ENCODE measurements around the gene RSRC1.

RSRC1 gene

GRCh38 chr3:158368271-158368670 lies 258.4 kb downstream of the RSRC1 start:
- TF ChIP-seq REST (IDR thresholded peaks at IDR 0.05; ENCODE audit: low read depth), result no peak
- TF ChIP-seq CEBPB (IDR thresholded peaks at IDR 0.05), result no peak
- TF ChIP-seq TAF1 (IDR thresholded peaks at IDR 0.05; ENCODE audit: low read depth), result no peak
- TF ChIP-seq EP300 (IDR thresholded peaks at IDR 0.05; ENCODE audit: borderline replicate concordance), result no peak
- TF ChIP-seq ZBTB7A (IDR thresholded peaks at IDR 0.05; ENCODE audit: low read depth), result no peak

DNA sequence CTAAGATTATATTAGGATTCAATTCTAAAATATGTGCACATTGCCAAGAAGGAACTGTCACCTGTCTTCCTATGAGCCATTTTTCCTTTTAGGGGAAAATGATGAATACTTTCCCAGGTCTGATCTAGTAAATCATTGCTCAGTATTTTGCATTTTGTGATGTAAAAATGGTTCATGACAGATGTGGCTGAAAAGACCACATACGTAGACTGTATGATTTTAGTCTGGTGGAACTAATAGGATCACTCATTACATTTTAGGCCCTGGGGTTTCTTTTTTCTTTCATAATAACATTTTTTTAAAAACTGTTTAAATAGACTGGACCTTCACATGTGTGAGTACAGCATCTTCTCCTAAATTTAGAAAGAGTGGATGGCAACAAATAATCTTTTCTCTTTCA lies 259.4 kb downstream of the RSRC1 start:
- TF ChIP-seq RAD21 (IDR thresholded peaks at IDR 0.05; ENCODE audit: low read depth) (no peak), FOXM1 (IDR thresholded peaks at IDR 0.05; ENCODE audit: borderline replicate concordance, low read depth) (no peak), NFIC (IDR thresholded peaks at IDR 0.05) (no peak), EP300 (IDR thresholded peaks at IDR 0.05; ENCODE audit: borderline replicate concordance) (no peak)

GRCh38 chr3:158379517-158379916 lies 269.6 kb downstream of the RSRC1 start:
- TF ChIP-seq EP300 (IDR thresholded peaks at IDR 0.05; ENCODE audit: borderline replicate concordance) (no peak), REST (IDR thresholded peaks at IDR 0.05; ENCODE audit: low read depth) (no peak), YY1 (IDR thresholded peaks at IDR 0.05; ENCODE audit: low read depth) (no peak), RAD21 (IDR thresholded peaks at IDR 0.05; ENCODE audit: low read depth) (no peak), TEAD4 (IDR thresholded peaks at IDR 0.05) (no peak), EGR1 (IDR thresholded peaks at IDR 0.05) (no peak), CEBPB (IDR thresholded peaks at IDR 0.05) (no peak), FOXM1 (IDR thresholded peaks at IDR 0.05; ENCODE audit: borderline replicate concordance, low read depth) (no peak)

DNA sequence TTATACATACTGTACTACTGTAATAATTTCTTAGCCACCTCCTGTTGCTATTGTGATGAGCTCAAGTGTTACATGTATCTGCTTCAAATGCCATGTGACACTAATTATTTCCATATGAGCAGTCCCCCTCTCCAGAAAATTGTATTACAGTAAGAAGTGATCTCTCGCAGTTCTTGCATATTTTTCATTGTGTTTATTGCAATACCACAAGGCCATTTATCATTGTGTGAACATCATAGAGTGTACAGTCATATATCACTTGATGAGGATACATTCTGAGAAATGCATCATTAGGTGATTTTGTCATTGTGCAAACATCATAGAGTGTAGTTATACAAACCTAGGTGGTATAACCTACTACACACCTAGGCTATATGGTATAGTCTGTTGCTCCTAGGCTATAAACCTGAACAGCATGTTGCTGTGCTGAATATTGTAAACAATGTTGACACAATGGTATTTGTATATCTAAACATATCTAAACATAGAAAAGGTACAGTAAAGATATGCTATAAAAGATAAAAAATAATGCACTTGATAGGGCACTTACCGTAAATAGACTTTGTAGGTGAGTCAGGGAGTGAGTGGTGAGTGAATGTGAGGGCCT lies 271.5 kb downstream of the RSRC1 start:
- TF ChIP-seq REST (IDR thresholded peaks at IDR 0.05; ENCODE audit: low read depth) (no peak), TCF12 (IDR thresholded peaks at IDR 0.05; ENCODE audit: low read depth) (no peak), EP300 (IDR thresholded peaks at IDR 0.05; ENCODE audit: borderline replicate concordance) (no peak), TEAD4 (IDR thresholded peaks at IDR 0.05) (no peak), EGR1 (IDR thresholded peaks at IDR 0.05) (no peak), CEBPB (IDR thresholded peaks at IDR 0.05) (no peak), YY1 (IDR thresholded peaks at IDR 0.05; ENCODE audit: low read depth) (no peak), FOXM1 (IDR thresholded peaks at IDR 0.05; ENCODE audit: borderline replicate concordance, low read depth) (no peak), CREB1 (IDR thresholded peaks at IDR 0.05; ENCODE audit: low read depth) (no peak), NFIC (IDR thresholded peaks at IDR 0.05) (no peak), ZBTB7A (IDR thresholded peaks at IDR 0.05; ENCODE audit: low read depth) (no peak), TAF1 (IDR thresholded peaks at IDR 0.05; ENCODE audit: low read depth) (no peak), RAD21 (IDR thresholded peaks at IDR 0.05; ENCODE audit: low read depth) (no peak)
- TF ChIP-seq, protein P1, sequence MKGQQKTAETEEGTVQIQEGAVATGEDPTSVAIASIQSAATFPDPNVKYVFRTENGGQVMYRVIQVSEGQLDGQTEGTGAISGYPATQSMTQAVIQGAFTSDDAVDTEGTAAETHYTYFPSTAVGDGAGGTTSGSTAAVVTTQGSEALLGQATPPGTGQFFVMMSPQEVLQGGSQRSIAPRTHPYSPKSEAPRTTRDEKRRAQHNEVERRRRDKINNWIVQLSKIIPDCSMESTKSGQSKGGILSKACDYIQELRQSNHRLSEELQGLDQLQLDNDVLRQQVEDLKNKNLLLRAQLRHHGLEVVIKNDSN (IDR thresholded peaks at IDR 0.05), result no peak
- TF ChIP-seq, protein P2, sequence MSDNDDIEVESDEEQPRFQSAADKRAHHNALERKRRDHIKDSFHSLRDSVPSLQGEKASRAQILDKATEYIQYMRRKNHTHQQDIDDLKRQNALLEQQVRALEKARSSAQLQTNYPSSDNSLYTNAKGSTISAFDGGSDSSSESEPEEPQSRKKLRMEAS (IDR thresholded peaks at IDR 0.05), result no peak

DNA sequence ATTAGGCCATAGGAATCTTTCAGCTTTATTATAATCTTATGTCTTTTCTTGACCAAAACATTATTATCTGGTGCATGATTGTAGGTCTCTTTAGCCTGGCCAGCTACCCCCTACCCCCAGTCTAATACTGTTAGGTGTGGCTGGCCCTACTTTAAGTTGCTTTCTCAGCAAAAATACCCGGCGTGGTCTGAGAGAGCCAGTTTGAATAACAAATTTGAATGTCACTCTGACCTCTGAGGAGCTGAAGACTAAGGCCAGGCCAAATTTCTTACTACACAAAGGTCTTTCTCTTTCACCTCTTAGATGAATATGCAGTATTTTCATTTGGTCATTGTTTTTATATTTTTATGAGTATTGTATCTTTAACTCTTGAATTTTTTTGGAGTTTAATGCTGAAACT lies 272.6 kb downstream of the RSRC1 start:
- TF ChIP-seq ZBTB7A (IDR thresholded peaks at IDR 0.05; ENCODE audit: low read depth), result no peak
- TF ChIP-seq, protein P2 (IDR thresholded peaks at IDR 0.05), result no peak
- TF ChIP-seq, protein P1 (IDR thresholded peaks at IDR 0.05), result no peak
- no peak for TF ChIP-seq REST (IDR thresholded peaks at IDR 0.05; ENCODE audit: low read depth)
- TF ChIP-seq NFIC (IDR thresholded peaks at IDR 0.05), result no peak

Measured in Ishikawa (cell line).